HepG2 (cell line): ENCODE data around the gene FBH1. TPM values are rescaled to one million over a fixed set of nuclear protein-coding genes. Genes with fewer than 3 reads are reported as not detected.

ENCODE experiments used
- ATAC-seq: fragments of 200-7000 bp; cut with Tn5 transposase; 3 replicates; pipeline ENCODE4 v1.9.1; 2020; ENCODE audit warnings: mild to moderate bottlenecking, moderate library complexity
- BruUV-seq: library from RNA; stranded (reverse); fragments of 400-500 nt; replicated peaks from 2 replicates; lab custom pipeline; 2021; lab: Mats Ljungman, UMichigan
- CTCF ChIA-PET: fragments of 300-600 bp; formaldehyde crosslinking; extraction: SDS; loops from one replicate; lab custom pipeline; 2021; ENCODE audit warnings: low total read pairs, inconsistent platforms, low intra/inter-chr PET ratio; lab: Yijun Ruan, JAX
- POLR2A ChIA-PET: fragments of 350-600 bp; sonication (Branson Sonifier 250); formaldehyde crosslinking; loops from one replicate; lab custom pipeline; 2020; ENCODE audit warnings: antibody characterized with exemption, inconsistent platforms; lab: Yijun Ruan, JAX
- DNase-seq: peaks from one replicate; pipeline ENCODE4 v3.0.0-alpha.2; 2015; ENCODE audit warnings: low spot score
- FAIRE-seq: peaks from 3 replicates; lab custom pipeline; 2011; peaks lifted over from hg19 to GRCh38; lab: Jason Lieb, UNC
- H2AFZ ChIP-seq: one replicate; pipeline ENCODE4 v1.6.1; 2011; ENCODE audit warnings: low read length, inconsistent platforms
- H3K27ac ChIP-seq: fragments of 300-600 bp; 3 replicates; pipeline ENCODE4 v1.8.0; 2011; ENCODE audit warnings: mixed run types, mild to moderate bottlenecking, mixed read lengths, low read length, inconsistent platforms; ENCODE audit not compliant: insufficient read depth; ENCODE audit errors: extremely low read length
- H3K27me3 ChIP-seq, 2 experiments: fragments of 200-600 bp in 1 of 2; 2 replicates in 1 of 2; 3 replicates in 1 of 2; pipeline versions ENCODE4 v1.6.0 to v1.8.0; 2011; ENCODE audit warnings: low read length in 2 of 2, mild to moderate bottlenecking in 2 of 2, moderate library complexity in 2 of 2, inconsistent platforms in 1 of 2; ENCODE audit not compliant: insufficient read depth in 2 of 2, control insufficient read depth in 1 of 2
- H3K36me3 ChIP-seq, 2 experiments: fragments of 200-600 bp in 1 of 2; replicated peaks in 1 of 2; 2 replicates in 1 of 2; 3 replicates in 1 of 2; pipeline versions ENCODE4 v1.5.1 to v1.8.0; 2011; ENCODE audit warnings: low read length in 2 of 2, inconsistent platforms in 1 of 2; ENCODE audit not compliant: insufficient read depth in 2 of 2, control insufficient read depth in 1 of 2
- H3K4me1 ChIP-seq: 2 replicates; pipeline ENCODE4 v1.5.1; 2012; ENCODE audit warnings: low read length, inconsistent platforms; ENCODE audit not compliant: insufficient read depth
- H3K4me2 ChIP-seq: 2 replicates; pipeline ENCODE4 v1.6.0; 2011; ENCODE audit warnings: low read depth, low read length, inconsistent platforms
- H3K4me3 ChIP-seq, 3 experiments: fragments of 200-600 bp in 1 of 3; sonication (generic), shearing (Covaris generic) in 1 of 3; replicated peaks in 1 of 3; 2 replicates each; pipeline ENCODE4 v1.5.1; 2011 to 2016; ENCODE audit warnings: low read length in 3 of 3, inconsistent platforms in 2 of 3, low read depth in 2 of 3, mild to moderate bottlenecking in 2 of 3, control low read depth in 1 of 3, mixed read lengths in 1 of 3; ENCODE audit not compliant: insufficient read depth in 1 of 3
- H3K79me2 ChIP-seq: one replicate; pipeline ENCODE4 v1.6.1; 2011; ENCODE audit warnings: low read length, inconsistent platforms; ENCODE audit not compliant: insufficient read depth
- H3K9ac ChIP-seq: 2 replicates; pipeline ENCODE4 v1.6.0; 2011; ENCODE audit warnings: mild to moderate bottlenecking, low read depth, low read length, inconsistent platforms; ENCODE audit not compliant: insufficient read depth
- H3K9me3 ChIP-seq: 2 replicates; pipeline ENCODE4 v1.5.1; 2012; ENCODE audit warnings: mild to moderate bottlenecking, low read length
- H4K20me1 ChIP-seq: 2 replicates; pipeline ENCODE4 v1.6.0; 2011; ENCODE audit warnings: inconsistent platforms, mild to moderate bottlenecking, low read length, moderate library complexity; ENCODE audit not compliant: insufficient read depth
- AFF4 ChIP-seq: sonication (generic); formaldehyde crosslinking; IDR thresholded peaks from 2 replicates; pipeline ENCODE4 v1.4.0; 2020; ENCODE audit warnings: missing genetic modification reagents
- CBX5 ChIP-seq: sonication (generic); formaldehyde crosslinking; IDR thresholded peaks from 2 replicates; pipeline ENCODE4 v1.4.0; 2020; ENCODE audit warnings: missing genetic modification reagents, borderline replicate concordance
- IRX3 ChIP-seq: sonication (generic); formaldehyde crosslinking; IDR thresholded peaks from 2 replicates; pipeline ENCODE4 v1.8.1; 2023; ENCODE audit warnings: mild to moderate bottlenecking, low read depth, missing genetic modification reagents, borderline replicate concordance
- NCOA1 ChIP-seq: sonication (generic); formaldehyde crosslinking; IDR thresholded peaks from 2 replicates; pipeline ENCODE4 v1.9.0; 2021; ENCODE audit warnings: missing genetic modification reagents
- TFE3 ChIP-seq: IDR thresholded peaks from 2 replicates; pipeline ENCODE4 v1.6.1; 2016
- THRA ChIP-seq: sonication (generic); formaldehyde crosslinking; IDR thresholded peaks from 2 replicates; pipeline ENCODE4 v1.4.0; 2020; ENCODE audit warnings: missing genetic modification reagents, borderline replicate concordance
- ZNF512 ChIP-seq: sonication (generic); formaldehyde crosslinking; IDR thresholded peaks from 2 replicates; pipeline ENCODE4 v1.4.0; 2020; ENCODE audit warnings: mild to moderate bottlenecking, missing genetic modification reagents
- ZNF768 ChIP-seq: sonication (generic); formaldehyde crosslinking; IDR thresholded peaks from 2 replicates; pipeline ENCODE4 v1.4.0; 2020; ENCODE audit warnings: missing genetic modification reagents
- WGBS: methylation state at CpG from one replicate; pipeline ENCODE4 v1.1.6; 2017; ENCODE audit warnings: low lambda C conversion rate; 5-methylcytosine and 5-hydroxymethylcytosine counted together
- in situ Hi-C: cut with HindIII; loops from 2 replicates; pipeline ENCODE4 v1.10.0; 2017; ENCODE audit warnings: low pct_unique_long_range_greater_than_20kb; ENCODE audit not compliant: extremely low pct_ligation_motif_present
- intact Hi-C: fragments of 100-400 bp; cut with micrococcal nuclease; formaldehyde crosslinking; loops from one replicate; pipeline ENCODE4 v1.10.0; 2022; ENCODE audit not compliant: unreplicated experiment
- polyA plus RNA-seq, 8 experiments: library from polyadenylated mRNA; depleted of rRNA in 3 of 8; stranded (reverse) in 7 of 8; unstranded in 1 of 8; fragments of >200 nt; fragmentation: Illumina TruSeq in 4 of 8; extraction: Trizol in 4 of 8; gene quantifications; 2 replicates each; pipeline versions ENCODE4 v1.2.1 to v1.2.3, GENCODE V29; 2011 to 2016; ENCODE audit warnings: low read depth in 4 of 8, missing spikeins in 1 of 8, mixed read lengths in 1 of 8; ENCODE audit not compliant: insufficient read depth in 1 of 8
- total RNA-seq, 5 experiments: library from RNA; depleted of rRNA; stranded (reverse); fragments of >200 nt; fragmentation: Illumina TruSeq; extraction: Trizol; gene quantifications; 2 replicates each; pipeline ENCODE4 v1.2.3, GENCODE V29; 2016; ENCODE audit warnings: low read depth in 1 of 5
- TF ChIP-seq, protein P1 (sequence below): sonication (generic); formaldehyde crosslinking; IDR thresholded peaks from 2 replicates; pipeline ENCODE4 v1.4.0; 2020; ENCODE audit warnings: missing genetic modification reagents, borderline replicate concordance

FBH1 gene
- total and polyA plus RNA-seq, 2 of the 13 experiments (the other 11 are each of a cell fraction or from before 2014, with no cell fraction given): 48.8 to 60.3 TPM

- no TSS peak for BruUV-seq
- intact Hi-C loops (loop anchor here (5.0 to 10.0 kb wide), 2 partner anchors 66 to 138 kb away; partner anchors contain the start of gene RBM17), in situ Hi-C loops (no loop called here)
- no peak overlapping the region for H3K4me2 ChIP-seq
- no peaks in the 10 kb centered on the region for H4K20me1 ChIP-seq
- ATAC-seq (no peak), DNase-seq (no peak), FAIRE-seq (no peak)
- H3K27ac ChIP-seq: no peak overlapping the region
- no peaks in the 10 kb centered on the region for H3K79me2 ChIP-seq
- H3K9me3 ChIP-seq: no peaks in the 10 kb centered on the region
- POLR2A ChIA-PET: no interaction called here
- peaks cover 29% of the 10 kb centered on the region for H3K4me1 ChIP-seq
- H3K4me3 ChIP-seq: no peak overlapping the region
- CTCF ChIA-PET: no interaction called here
- 43% methylated on average over 7 of the region's 8 CpGs for WGBS
- H3K9ac ChIP-seq: no peak overlapping the region
- peaks cover 5 to 52% of the 10 kb centered on the region in 2 experiments for H3K27me3 ChIP-seq
- H3K36me3 ChIP-seq: no peaks in the 10 kb centered on the region
- no peak for TF ChIP-seq AFF4 (CRISPR knock-in tag)
- no peak for TF ChIP-seq ZNF768 (CRISPR knock-in tag)
- TF ChIP-seq, protein P1, sequence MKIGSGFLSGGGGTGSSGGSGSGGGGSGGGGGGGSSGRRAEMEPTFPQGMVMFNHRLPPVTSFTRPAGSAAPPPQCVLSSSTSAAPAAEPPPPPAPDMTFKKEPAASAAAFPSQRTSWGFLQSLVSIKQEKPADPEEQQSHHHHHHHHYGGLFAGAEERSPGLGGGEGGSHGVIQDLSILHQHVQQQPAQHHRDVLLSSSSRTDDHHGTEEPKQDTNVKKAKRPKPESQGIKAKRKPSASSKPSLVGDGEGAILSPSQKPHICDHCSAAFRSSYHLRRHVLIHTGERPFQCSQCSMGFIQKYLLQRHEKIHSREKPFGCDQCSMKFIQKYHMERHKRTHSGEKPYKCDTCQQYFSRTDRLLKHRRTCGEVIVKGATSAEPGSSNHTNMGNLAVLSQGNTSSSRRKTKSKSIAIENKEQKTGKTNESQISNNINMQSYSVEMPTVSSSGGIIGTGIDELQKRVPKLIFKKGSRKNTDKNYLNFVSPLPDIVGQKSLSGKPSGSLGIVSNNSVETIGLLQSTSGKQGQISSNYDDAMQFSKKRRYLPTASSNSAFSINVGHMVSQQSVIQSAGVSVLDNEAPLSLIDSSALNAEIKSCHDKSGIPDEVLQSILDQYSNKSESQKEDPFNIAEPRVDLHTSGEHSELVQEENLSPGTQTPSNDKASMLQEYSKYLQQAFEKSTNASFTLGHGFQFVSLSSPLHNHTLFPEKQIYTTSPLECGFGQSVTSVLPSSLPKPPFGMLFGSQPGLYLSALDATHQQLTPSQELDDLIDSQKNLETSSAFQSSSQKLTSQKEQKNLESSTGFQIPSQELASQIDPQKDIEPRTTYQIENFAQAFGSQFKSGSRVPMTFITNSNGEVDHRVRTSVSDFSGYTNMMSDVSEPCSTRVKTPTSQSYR (CRISPR knock-in tag): no peak
- TF ChIP-seq NCOA1 (CRISPR knock-in tag): no peak
- TF ChIP-seq ZNF512 (CRISPR knock-in tag): no peak
- TF ChIP-seq THRA: no peak
- TF ChIP-seq CBX5: no peak
- TF ChIP-seq TFE3 (CRISPR knock-in tag): no peak
- TF ChIP-seq IRX3: no peak
- no peak overlapping the region for H2AFZ ChIP-seq
These were observed 56.7 kb downstream of the FBH1 start for GRCh38 chr10:5946786-5947185.
